Activated naive CD8-positive, alpha-beta T cell treated with anti-CD3 and anti-CD28 coated beads, Interleukin-2, amount 50 U/mL, for 16 hours (primary cell): ENCODE data around the gene OR2A2.

Experiments used
- DNase-seq: peaks from one replicate; pipeline ENCODE4 v3.0.0-alpha.2; 2020; ENCODE audit warnings: low read depth, low spot score

The OR2A2 gene

GRCh38 chr7:144142187-144142586, 32.8 kb downstream of the OR2A2 start:
- no peak for DNase-seq

- DNase-seq: no peak
Observed at GRCh38 chr7:144144426-144144825, 35.0 kb downstream of the OR2A2 start.

- DNase-seq: no peak
Observed at GRCh38 chr7:144148224-144148827, 38.9 kb downstream of the OR2A2 start.

- no peak for DNase-seq
Observed at GRCh38 chr7:144158861-144159260, 49.5 kb downstream of the OR2A2 start.
